Thyroid gland (tissue), 4 donors: ENCODE data around the gene IP6K3.

Source experiments
- POLR2A ChIP-seq, 2 donors: fragments of 450-650 bp; IDR thresholded peaks; one replicate each; pipeline ENCODE4 v1.6.1; 2017; ENCODE audit warnings: antibody characterized with exemption in 2 of 2, mild to moderate bottlenecking in 2 of 2, moderate library complexity in 1 of 2
- TF ChIP-seq, protein P1 (sequence below), 6 experiments: fragments of 200-600 bp in 3 of 6; fragments of 450-650 bp in 3 of 6; sonication (generic) in 3 of 6; IDR thresholded peaks; one replicate each; pipeline ENCODE4 v1.5.1; 2016 to 2019; ENCODE audit warnings: antibody characterized with exemption in 6 of 6, mild to moderate bottlenecking in 2 of 6, inconsistent platforms in 1 of 6, moderate library complexity in 1 of 6

DNA sequence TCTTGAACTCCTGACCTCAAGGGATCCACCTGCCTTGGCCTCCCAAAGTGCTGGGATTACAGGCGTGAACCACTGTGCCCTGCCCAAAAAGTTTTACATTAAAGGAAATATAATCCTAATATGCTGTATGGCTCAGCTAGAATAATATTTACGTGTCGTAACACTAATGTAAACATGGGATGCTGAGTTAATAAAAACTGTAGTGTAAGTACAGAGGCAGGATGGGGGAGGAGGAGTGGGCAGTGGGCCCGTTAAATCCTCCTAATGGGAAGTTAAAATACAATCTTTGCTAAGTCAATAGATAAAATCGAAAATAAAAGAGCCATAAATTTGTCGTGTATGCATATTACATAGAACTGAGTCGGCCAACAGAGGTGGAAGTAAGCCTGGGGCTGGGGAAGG lies 12.1 kb upstream of the IP6K3 start:
- TF ChIP-seq, protein P1, sequence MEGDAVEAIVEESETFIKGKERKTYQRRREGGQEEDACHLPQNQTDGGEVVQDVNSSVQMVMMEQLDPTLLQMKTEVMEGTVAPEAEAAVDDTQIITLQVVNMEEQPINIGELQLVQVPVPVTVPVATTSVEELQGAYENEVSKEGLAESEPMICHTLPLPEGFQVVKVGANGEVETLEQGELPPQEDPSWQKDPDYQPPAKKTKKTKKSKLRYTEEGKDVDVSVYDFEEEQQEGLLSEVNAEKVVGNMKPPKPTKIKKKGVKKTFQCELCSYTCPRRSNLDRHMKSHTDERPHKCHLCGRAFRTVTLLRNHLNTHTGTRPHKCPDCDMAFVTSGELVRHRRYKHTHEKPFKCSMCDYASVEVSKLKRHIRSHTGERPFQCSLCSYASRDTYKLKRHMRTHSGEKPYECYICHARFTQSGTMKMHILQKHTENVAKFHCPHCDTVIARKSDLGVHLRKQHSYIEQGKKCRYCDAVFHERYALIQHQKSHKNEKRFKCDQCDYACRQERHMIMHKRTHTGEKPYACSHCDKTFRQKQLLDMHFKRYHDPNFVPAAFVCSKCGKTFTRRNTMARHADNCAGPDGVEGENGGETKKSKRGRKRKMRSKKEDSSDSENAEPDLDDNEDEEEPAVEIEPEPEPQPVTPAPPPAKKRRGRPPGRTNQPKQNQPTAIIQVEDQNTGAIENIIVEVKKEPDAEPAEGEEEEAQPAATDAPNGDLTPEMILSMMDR (IDR thresholded peaks at IDR 0.05): no peak
- no peak for TF ChIP-seq POLR2A (IDR thresholded peaks at IDR 0.05)
